ENCODE results near the gene ATP7B. TPM values are rescaled to one million over a fixed set of nuclear protein-coding genes. Genes with fewer than 3 reads are reported as not detected.

Gene ATP7B
- total RNA-seq, 2 donors from 2014 or later: 4.7 to 5.9 TPM

GRCh38 chr13:52011632-52012511 is 622 bp upstream of the ATP7B start, which contains the start of gene ALG11:
Gene ALG11, plus strand, starts transcription at chr13:52012398. Its CDS starts 21 bp downstream, at chr13:52012419.
- ATAC-seq (peak; percentile 100), DNase-seq (peak; percentile 100)
- intact Hi-C loops (cut with DNase I): no loop called here

DNA sequence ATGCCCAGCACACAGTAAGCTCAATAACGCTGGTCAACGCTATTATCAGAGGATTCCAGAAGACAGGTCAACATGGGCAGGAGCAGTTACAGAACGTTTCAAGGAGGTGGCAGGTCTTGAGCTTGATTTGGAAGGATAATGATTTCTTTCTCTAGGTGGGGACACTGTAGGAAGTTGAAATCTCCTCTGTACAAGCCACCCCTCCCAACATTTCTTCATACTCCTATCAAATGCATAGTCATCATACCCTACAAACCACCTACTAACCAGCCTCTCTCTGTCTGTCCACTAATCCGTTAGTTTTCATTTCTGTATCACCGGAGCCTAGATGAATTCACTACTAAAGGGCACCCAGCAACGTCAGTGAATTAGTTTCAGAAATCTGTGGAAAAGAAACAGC is 1.3 kb downstream of the ATP7B start:
- DNase-seq (no peak), ATAC-seq (no peak)
- intact Hi-C loops (cut with DNase I): loop anchor here in 1 of 2 donors (10.0 kb wide), 1 partner anchor 115 kb away; no protein-coding TSS in a partner anchor

- intact Hi-C loops (cut with DNase I): loop anchor here in 1 of 2 donors (10.0 kb wide), 1 partner anchor 112 kb away; no protein-coding TSS in a partner anchor
- no peak for DNase-seq
- ATAC-seq: no peak
Measured at GRCh38 chr13:52006523-52007245, 4.6 kb downstream of the ATP7B start.

DNA sequence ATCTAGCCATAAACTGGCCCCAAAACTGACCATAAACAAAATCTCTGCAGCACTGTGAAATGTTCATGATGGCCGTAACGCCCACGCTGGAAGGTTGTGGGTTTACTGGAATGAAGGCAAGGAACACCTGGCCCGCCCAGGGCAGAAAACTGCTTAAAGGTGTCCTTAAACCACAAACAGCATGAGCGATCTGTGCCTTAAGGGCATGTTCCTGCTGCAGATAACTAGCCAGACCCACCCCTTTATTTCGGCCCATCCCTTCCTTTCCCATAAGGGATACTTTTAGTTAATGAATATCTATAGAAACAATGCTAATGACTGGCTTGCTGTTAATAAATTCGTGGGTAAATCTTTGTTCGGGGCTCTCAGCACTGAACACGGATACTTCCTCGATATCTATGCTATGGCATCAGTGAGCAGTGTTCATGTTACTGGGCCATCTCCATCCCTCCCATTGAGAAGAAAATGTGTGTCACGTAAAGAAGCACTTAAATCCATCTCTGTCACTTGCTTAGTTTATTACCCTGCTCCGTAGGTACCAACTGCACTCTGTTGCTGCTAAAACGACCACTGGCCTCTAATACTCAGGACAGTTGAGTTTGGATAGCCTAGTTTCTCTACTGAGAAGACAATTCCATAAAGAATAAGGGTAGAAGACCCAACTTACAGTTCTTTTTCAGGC is 5.3 kb downstream of the ATP7B start:
- ATAC-seq: no peak
- DNase-seq: no peak
- intact Hi-C loops (cut with DNase I): loop anchor here in 1 of 2 donors (10.0 kb wide), 1 partner anchor 111 kb away; no protein-coding TSS in a partner anchor

DNA sequence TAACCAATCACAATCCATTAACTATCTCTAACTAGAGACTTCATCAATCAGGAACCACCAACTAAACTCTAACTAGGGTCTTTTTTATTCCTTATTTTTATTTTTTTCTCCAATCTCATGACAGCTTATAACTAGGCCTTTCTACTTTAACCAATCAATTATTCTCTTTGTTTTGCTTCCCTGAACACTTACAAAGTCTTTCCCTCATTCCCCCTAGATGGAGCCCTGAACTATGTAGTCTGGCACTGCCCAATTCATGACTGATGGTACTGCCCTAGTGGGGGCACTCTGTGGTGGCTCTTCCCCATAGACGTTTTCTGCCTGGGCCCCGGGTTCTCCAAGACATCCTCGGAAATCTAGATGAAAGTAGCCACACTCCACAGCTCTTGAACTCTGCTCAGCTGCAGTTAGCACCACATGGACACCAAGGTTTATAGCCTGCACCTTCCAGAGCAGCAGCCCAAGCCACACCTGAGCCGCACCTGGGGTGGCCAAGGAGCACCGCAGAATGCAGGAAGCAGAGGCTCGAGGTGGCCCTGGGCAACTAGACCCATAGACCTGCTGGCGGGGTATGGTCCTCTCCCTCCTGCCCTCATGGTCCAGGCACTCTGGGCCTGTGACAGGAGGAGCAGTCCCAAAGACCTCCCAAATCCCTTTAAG is 6.6 kb downstream of the ATP7B start:
- DNase-seq (no peak), ATAC-seq (no peak)
- intact Hi-C loops (cut with DNase I): loop anchor here in 1 of 2 donors (5.0 to 10.0 kb wide), 2 partner anchors 110 to 123 kb away; partner anchors contain the start of gene NEK5

DNA sequence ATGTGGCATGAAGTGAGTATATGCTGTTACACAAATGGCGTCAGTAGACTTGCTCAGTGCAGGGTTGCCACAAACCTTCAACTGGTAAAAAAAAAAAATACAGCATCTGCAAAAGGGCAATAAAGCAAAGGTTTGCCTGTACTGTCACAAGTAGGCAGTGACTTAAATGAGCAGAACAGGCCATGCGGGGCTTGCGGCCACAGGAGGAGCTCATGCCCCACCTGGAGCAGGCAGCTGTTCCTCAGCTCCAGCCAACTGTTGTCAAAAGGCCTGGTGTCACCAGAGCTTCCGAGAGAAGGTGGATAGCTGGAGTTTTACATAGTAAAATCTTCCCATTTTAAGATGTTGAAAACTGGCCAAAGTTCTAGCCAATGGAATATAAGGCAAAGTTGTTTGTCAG is 7.7 kb downstream of the ATP7B start:
- no peak for DNase-seq
- no peak for ATAC-seq
- intact Hi-C loops (cut with DNase I): loop anchor here in 1 of 2 donors (5.0 to 10.0 kb wide), 2 partner anchors 109 to 124 kb away; partner anchors contain the start of gene NEK5

GRCh38 chr13:52002361-52002760 is 8.9 kb downstream of the ATP7B start:
- DNase-seq: no peak
- no peak for ATAC-seq
- intact Hi-C loops (cut with DNase I): loop anchor here in 1 of 2 donors (5.0 to 10.0 kb wide), 2 partner anchors 108 to 125 kb away; partner anchors contain the start of gene NEK5

DNA sequence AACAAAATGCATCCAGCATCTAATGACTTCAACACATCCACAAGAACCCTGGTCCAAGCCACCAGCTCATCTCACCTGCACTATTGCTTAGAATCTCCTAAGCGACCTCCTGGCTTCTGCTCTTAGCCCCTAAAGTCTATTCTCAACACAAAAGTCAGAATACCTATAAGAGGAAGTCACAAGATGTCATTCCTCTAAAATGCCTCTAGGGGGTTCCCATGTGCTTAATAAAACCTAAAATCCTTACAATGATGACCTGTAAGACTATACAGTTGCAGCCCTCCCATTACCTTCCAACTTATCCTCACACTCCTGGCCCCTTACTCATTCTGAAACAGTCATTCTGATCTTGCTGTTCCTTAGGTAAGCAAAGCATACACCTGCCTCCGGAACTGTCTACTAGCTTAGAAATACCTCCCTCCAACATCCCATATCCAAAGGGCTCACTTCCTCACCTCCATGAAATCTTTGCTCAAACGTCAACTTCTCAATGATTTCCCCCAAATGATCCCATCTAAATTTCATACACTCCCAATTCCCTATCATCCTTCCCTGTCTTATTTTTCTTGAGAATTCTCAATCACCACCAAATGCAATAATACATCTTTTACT is 10.0 kb downstream of the ATP7B start:
- ATAC-seq: peak in 1 of 2 donors; percentile 49
- intact Hi-C loops (cut with DNase I): loop anchor here in 1 of 2 donors (5.0 to 10.0 kb wide), 2 partner anchors 106 to 126 kb away; partner anchors contain the start of gene NEK5
- DNase-seq: no peak

- peak in 1 of 2 donors; percentile 6 for ATAC-seq
- intact Hi-C loops (cut with DNase I): loop anchor here (5.0 to 10.0 kb wide), 3 partner anchors 105 to 173 kb away; partner anchors contain the start of gene NEK5 (in 2 of the 2)
Measured at GRCh38 chr13:51999921-52000320, 11.3 kb downstream of the ATP7B start.

DNA sequence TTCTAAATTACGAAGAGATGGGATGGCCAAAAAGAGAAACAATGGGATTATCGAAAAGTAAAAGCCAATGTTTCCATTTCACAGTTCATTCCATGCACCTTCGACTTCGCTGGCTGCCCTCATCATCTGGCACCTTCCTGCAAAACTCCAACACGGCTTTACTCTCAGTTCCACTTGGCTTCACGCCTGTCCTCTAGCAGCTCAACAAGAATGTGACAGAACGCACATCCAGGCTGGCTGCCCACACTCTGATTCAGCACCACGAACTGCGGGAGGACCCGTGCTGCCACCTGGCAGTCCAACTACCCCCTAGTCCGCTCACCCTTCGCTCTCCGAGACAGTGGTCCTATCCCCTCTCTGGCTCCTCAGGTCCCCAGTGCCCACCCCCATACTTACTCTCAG is 11.7 kb downstream of the ATP7B start:
- ATAC-seq (peak; percentile 73 to 74), DNase-seq (peak; percentile 70)
- intact Hi-C loops (cut with DNase I): loop anchor here (5.0 kb wide), 2 partner anchors 128 to 172 kb away; partner anchors contain the start of gene NEK5 (in 1 of the 2)

More at GRCh38 chr13:51999921-52000320, 11.3 kb downstream of the ATP7B start:
- no peak for DNase-seq

- intact Hi-C loops (cut with DNase I): loop anchor here (5.0 kb wide), 2 partner anchors 128 to 172 kb away; partner anchors contain the start of gene NEK5 (in 1 of the 2)
- no peak for ATAC-seq
Measured at GRCh38 chr13:51998723-51999509, 12.3 kb downstream of the ATP7B start.

GRCh38 chr13:51997641-51998330 is 13.5 kb downstream of the ATP7B start:
- intact Hi-C loops (cut with DNase I): loop anchor here (5.0 kb wide), 2 partner anchors 130 to 170 kb away; partner anchors contain the start of gene NEK5 (in 1 of the 2)
- ATAC-seq (no peak), DNase-seq (no peak)

More at GRCh38 chr13:51998723-51999509, 12.3 kb downstream of the ATP7B start:
- DNase-seq: no peak

DNA sequence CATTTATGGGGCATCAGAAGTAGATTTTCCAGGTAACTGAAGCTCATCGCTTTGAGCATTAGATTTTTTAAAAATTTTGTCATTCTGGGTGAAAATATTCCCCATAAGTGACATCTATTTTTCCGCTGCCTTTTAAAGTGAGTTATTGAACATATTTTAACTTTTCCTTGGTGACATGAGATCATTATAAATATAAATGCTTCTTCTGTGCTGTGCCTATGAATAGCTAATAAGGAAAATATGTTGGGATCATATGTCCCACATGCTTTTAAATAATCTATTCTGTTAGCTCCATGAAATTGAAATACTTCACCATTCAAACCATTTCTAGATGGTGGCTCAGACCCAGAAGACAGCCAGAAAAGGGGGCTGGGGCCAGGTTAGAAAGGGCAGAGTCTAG is 14.1 kb downstream of the ATP7B start:
- DNase-seq (no peak), ATAC-seq (no peak)
- intact Hi-C loops (cut with DNase I): loop anchor here (5.0 kb wide), 2 partner anchors 130 to 170 kb away; partner anchors contain the start of gene NEK5 (in 1 of the 2)

DNA sequence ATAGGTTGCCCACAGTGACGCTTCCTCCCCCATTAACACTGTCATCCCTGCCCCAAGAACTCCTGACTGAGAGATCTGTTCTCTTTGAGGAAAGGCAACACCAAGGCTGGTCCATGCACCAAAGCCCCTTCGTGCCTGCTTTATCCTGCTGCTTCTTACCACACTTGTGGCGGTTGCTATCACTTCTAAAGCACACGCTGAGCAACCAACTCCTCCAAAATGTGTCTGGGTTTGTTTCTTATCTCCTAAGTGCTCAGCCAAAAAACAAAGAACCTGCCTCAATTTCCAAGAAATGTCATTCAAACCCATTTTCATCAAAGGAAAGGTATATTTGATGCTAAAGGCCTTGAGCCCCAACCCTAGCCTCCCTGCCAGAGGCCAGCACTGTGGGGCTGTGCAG is 14.6 kb downstream of the ATP7B start:
- intact Hi-C loops (cut with DNase I): loop anchor here (5.0 kb wide), 2 partner anchors 131 to 169 kb away; partner anchors contain the start of gene NEK5 (in 1 of the 2)
- no peak for DNase-seq
- ATAC-seq: no peak

- intact Hi-C loops (cut with DNase I): loop anchor here (5.0 kb wide), 2 partner anchors 131 to 169 kb away; partner anchors contain the start of gene NEK5 (in 1 of the 2)
- peak; percentile 76 to 86 for ATAC-seq
- peak; percentile 25 for DNase-seq
Measured at GRCh38 chr13:51995677-51996551, 15.3 kb downstream of the ATP7B start.
